Nephron progenitor cell (in vitro differentiated cells): ENCODE measurements around the gene PDF.
A peak's percentile ranks its signal among the peaks of the same experiment; 100 is the strongest.
"Not testable (repeated sequence)": the region's sequence is repeated elsewhere in the genome, so short reads cannot be mapped to it uniquely, and the experiment has no call there.

Experiments used
- DNase-seq: peaks from one replicate; pipeline ENCODE4 v3.0.0; 2021
- H3K27ac Mint-ChIP-seq: 2 replicates; pipeline ENCODE4 v1.8.0; 2021; ENCODE audit warnings: mild to moderate bottlenecking, moderate library complexity, mixed read lengths
- H3K27me3 Mint-ChIP-seq: 2 replicates; pipeline ENCODE4 v1.8.0; 2021; ENCODE audit warnings: mild to moderate bottlenecking, low read depth, mixed read lengths; ENCODE audit not compliant: poor library complexity
- H3K36me3 Mint-ChIP-seq: 2 replicates; pipeline ENCODE4 v1.8.0; 2021; ENCODE audit warnings: low read depth, mixed read lengths
- H3K4me1 Mint-ChIP-seq: 2 replicates; pipeline ENCODE4 v1.8.0; 2021; ENCODE audit warnings: mixed read lengths
- H3K4me3 Mint-ChIP-seq: 2 replicates; pipeline ENCODE4 v1.8.0; 2021; ENCODE audit warnings: mild to moderate bottlenecking, moderate library complexity, mixed read lengths
- H3K9me3 Mint-ChIP-seq: 2 replicates; pipeline ENCODE4 v1.8.0; 2021; ENCODE audit warnings: mild to moderate bottlenecking, moderate library complexity, mixed read lengths
- CTCF ChIP-seq: fragments of 200-600 bp; sonication (generic); IDR thresholded peaks from 2 replicates; pipeline ENCODE4 v1.5.0; 2021; ENCODE audit warnings: antibody characterized with exemption

The PDF gene

GRCh38 chr16:69298261-69298660 is 32.1 kb downstream of the PDF start:
- Mint-ChIP-seq H3K4me1 (peaks cover 14% of the 10 kb centered on the region), H3K36me3 (peaks cover 33% of the 10 kb centered on the region), H3K27me3 (peaks cover 5% of the 10 kb centered on the region), H3K4me3 (no peak overlapping the region), H3K27ac (no peak overlapping the region), H3K9me3 (no peaks in the 10 kb centered on the region)
- no peak for TF ChIP-seq CTCF
- DNase-seq: no peak

GRCh38 chr16:69296771-69297170 is 33.6 kb downstream of the PDF start:
- not testable (repeated sequence) for H3K9me3 Mint-ChIP-seq
- H3K36me3 Mint-ChIP-seq: peaks cover 33% of the 10 kb centered on the region

GRCh38 chr16:69294051-69294450 is 36.3 kb downstream of the PDF start:
- peaks cover 15% of the 10 kb centered on the region for H3K36me3 Mint-ChIP-seq
- no peaks in the 10 kb centered on the region for H3K27me3 Mint-ChIP-seq
- DNase-seq: no peak
- peaks cover 5% of the 10 kb centered on the region for H3K4me1 Mint-ChIP-seq
- H3K27ac Mint-ChIP-seq: no peak overlapping the region
- H3K9me3 Mint-ChIP-seq: no peaks in the 10 kb centered on the region
- no peak overlapping the region for H3K4me3 Mint-ChIP-seq
- TF ChIP-seq CTCF: no peak

More at GRCh38 chr16:69296771-69297170, 33.6 kb downstream of the PDF start:
- H3K4me1 Mint-ChIP-seq, H3K27ac Mint-ChIP-seq, DNase-seq, H3K4me3 Mint-ChIP-seq, H3K27me3 Mint-ChIP-seq: not testable (repeated sequence)

GRCh38 chr16:69293401-69293800 is 37.0 kb downstream of the PDF start:
- H3K9me3 Mint-ChIP-seq: no peaks in the 10 kb centered on the region
- no peak for DNase-seq
- H3K36me3 Mint-ChIP-seq: peaks cover 10% of the 10 kb centered on the region
- H3K4me1 Mint-ChIP-seq: peaks cover 5% of the 10 kb centered on the region
- no peak for TF ChIP-seq CTCF
- H3K27me3 Mint-ChIP-seq: no peaks in the 10 kb centered on the region
- H3K4me3 Mint-ChIP-seq: no peak overlapping the region
- peak overlapping the region; percentile 20 for H3K27ac Mint-ChIP-seq

GRCh38 chr16:69291657-69292056 is 38.7 kb downstream of the PDF start:
- DNase-seq, H3K27me3 Mint-ChIP-seq, H3K27ac Mint-ChIP-seq, H3K36me3 Mint-ChIP-seq, H3K4me1 Mint-ChIP-seq, H3K9me3 Mint-ChIP-seq, H3K4me3 Mint-ChIP-seq: not testable (repeated sequence)

GRCh38 chr16:69286941-69287713 is 43.3 kb downstream of the PDF start:
- Mint-ChIP-seq H3K36me3 (peaks cover 10% of the 10 kb centered on the region), H3K4me3 (no peak overlapping the region), H3K4me1 (no peaks in the 10 kb centered on the region), H3K27me3 (peaks cover 3% of the 10 kb centered on the region), H3K9me3 (no peaks in the 10 kb centered on the region), H3K27ac (no peak overlapping the region)
- no peak for DNase-seq
- peak; percentile 65 for TF ChIP-seq CTCF

GRCh38 chr16:69285240-69285639 is 45.1 kb downstream of the PDF start:
- no peak for DNase-seq
- Mint-ChIP-seq H3K36me3 (peaks cover 20% of the 10 kb centered on the region), H3K4me1 (no peaks in the 10 kb centered on the region), H3K27ac (no peak overlapping the region), H3K4me3 (no peak overlapping the region), H3K27me3 (peaks cover 3% of the 10 kb centered on the region), H3K9me3 (peaks cover 4% of the 10 kb centered on the region)
- TF ChIP-seq CTCF: no peak
